ENCODE data around the gene TM9SF2. TPM values are rescaled to one million over a fixed set of nuclear protein-coding genes. Genes with fewer than 3 reads are reported as not detected.

The TM9SF2 gene
- total RNA-seq, 1 experiment from 2014 or later: 84.6 TPM

DNA sequence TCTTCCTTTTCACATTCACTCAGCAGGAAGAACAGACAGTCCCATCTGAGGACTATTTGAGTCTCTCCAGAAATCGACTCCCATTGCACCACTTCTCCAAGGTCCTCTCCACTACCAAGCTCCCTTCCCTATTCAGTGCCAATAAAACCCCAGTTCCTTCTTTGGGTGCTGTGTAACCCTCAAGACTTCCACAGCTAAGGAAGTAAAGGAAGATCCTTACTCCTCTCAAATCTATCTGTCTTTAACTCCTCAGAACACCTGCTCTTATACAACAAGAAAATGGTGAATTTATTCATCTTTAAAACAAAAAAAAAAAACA lies 29.2 kb upstream of the TM9SF2 start:
- H3K9me3 ChIP-seq (ENCODE audit: low read length): no peaks in the 10 kb centered on the region
- H3K9me2 ChIP-seq (replicated peaks; ENCODE audit: low read length): no peaks in the 10 kb centered on the region
- H3K27ac ChIP-seq (ENCODE audit: low read length): no peak overlapping the region
- intact Hi-C loops (cut with micrococcal nuclease): no loop called here
- peaks cover 29% of the 10 kb centered on the region for H3K4me1 ChIP-seq (ENCODE audit: insufficient read depth, low read length)
- ChIA-PET CTCF (no interaction called here), POLR2A (ENCODE audit: unreplicated experiment) (no interaction called here)
- H4K20me1 ChIP-seq (ENCODE audit: low read length): no peaks in the 10 kb centered on the region
- no TSS peak for BruUV-seq (replicated peaks)
- no peak overlapping the region for H3K9ac ChIP-seq (ENCODE audit: low read length)
- DNase-seq: no peak
- ATAC-seq: no peak
- no peaks in the 10 kb centered on the region for H3F3A ChIP-seq (ENCODE audit: low read length, unreplicated experiment)
- H3K27me3 ChIP-seq (ENCODE audit: low read length): no peaks in the 10 kb centered on the region
- no peak overlapping the region for H2AFZ ChIP-seq (ENCODE audit: low read length)
- no peak overlapping the region for H3K4me2 ChIP-seq (ENCODE audit: low read length)
- H3K79me2 ChIP-seq (ENCODE audit: low read length): no peaks in the 10 kb centered on the region
- no peak overlapping the region for H3K4me3 ChIP-seq (ENCODE audit: low read length)
- H3K36me3 ChIP-seq (ENCODE audit: low read depth, low read length): no peaks in the 10 kb centered on the region
- TF ChIP-seq, protein P1, sequence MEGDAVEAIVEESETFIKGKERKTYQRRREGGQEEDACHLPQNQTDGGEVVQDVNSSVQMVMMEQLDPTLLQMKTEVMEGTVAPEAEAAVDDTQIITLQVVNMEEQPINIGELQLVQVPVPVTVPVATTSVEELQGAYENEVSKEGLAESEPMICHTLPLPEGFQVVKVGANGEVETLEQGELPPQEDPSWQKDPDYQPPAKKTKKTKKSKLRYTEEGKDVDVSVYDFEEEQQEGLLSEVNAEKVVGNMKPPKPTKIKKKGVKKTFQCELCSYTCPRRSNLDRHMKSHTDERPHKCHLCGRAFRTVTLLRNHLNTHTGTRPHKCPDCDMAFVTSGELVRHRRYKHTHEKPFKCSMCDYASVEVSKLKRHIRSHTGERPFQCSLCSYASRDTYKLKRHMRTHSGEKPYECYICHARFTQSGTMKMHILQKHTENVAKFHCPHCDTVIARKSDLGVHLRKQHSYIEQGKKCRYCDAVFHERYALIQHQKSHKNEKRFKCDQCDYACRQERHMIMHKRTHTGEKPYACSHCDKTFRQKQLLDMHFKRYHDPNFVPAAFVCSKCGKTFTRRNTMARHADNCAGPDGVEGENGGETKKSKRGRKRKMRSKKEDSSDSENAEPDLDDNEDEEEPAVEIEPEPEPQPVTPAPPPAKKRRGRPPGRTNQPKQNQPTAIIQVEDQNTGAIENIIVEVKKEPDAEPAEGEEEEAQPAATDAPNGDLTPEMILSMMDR (conservative IDR thresholded peaks at IDR 0.05; ENCODE audit: low read depth, low read length): no peak
- TF ChIP-seq EZH2phosphoT487 (IDR thresholded peaks at IDR 0.05; ENCODE audit: borderline replicate concordance, low read length): no peak
- no peak for TF ChIP-seq EZH2 (IDR thresholded peaks at IDR 0.05; ENCODE audit: low read length, unreplicated experiment)

DNA sequence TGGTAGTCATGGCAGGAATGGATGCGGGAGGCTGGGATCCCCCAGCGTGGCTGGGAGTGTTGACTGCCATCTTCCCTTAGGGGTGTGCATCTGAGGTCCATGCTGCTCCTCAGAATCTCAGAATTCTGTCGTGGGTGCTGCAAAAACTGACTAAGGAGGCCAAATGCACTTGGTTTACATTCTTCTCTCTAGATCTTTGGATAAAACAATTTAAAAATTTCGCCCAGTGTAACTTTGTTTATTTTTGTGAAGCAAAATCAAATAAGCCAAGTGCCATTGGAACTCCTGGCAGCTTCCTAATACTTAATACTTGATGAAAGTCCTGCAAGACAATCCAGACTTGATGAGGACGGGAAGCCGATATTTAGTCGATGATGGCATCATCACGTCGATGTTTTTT lies 27.8 kb upstream of the TM9SF2 start:
- ATAC-seq (no peak), DNase-seq (no peak)
- intact Hi-C loops (cut with micrococcal nuclease): no loop called here
- no peaks in the 10 kb centered on the region for H3K36me3 ChIP-seq (ENCODE audit: low read depth, low read length)
- TF ChIP-seq EZH2phosphoT487 (IDR thresholded peaks at IDR 0.05; ENCODE audit: borderline replicate concordance, low read length) (no peak), EZH2 (IDR thresholded peaks at IDR 0.05; ENCODE audit: low read length, unreplicated experiment) (no peak)
- TF ChIP-seq, protein P1 (conservative IDR thresholded peaks at IDR 0.05; ENCODE audit: low read depth, low read length): no peak
- no TSS peak for BruUV-seq (replicated peaks)
- no peak overlapping the region for H3K27ac ChIP-seq (ENCODE audit: low read length)
- no peaks in the 10 kb centered on the region for H3K9me3 ChIP-seq (ENCODE audit: low read length)
- H3F3A ChIP-seq (ENCODE audit: low read length, unreplicated experiment): no peaks in the 10 kb centered on the region
- H3K4me2 ChIP-seq (ENCODE audit: low read length): no peak overlapping the region
- POLR2A ChIA-PET (ENCODE audit: unreplicated experiment): no interaction called here
- H4K20me1 ChIP-seq (ENCODE audit: low read length): no peaks in the 10 kb centered on the region
- H3K27me3 ChIP-seq (ENCODE audit: low read length): no peaks in the 10 kb centered on the region
- no peak overlapping the region for H2AFZ ChIP-seq (ENCODE audit: low read length)
- H3K79me2 ChIP-seq (ENCODE audit: low read length): no peaks in the 10 kb centered on the region
- no peaks in the 10 kb centered on the region for H3K9me2 ChIP-seq (replicated peaks; ENCODE audit: low read length)
- CTCF ChIA-PET: interaction anchor here (0.6 kb wide), 1 partner anchor 1731 kb away, joined by 3 read pairs; no protein-coding TSS in a partner anchor
- peaks cover 18% of the 10 kb centered on the region for H3K4me1 ChIP-seq (ENCODE audit: insufficient read depth, low read length)
- H3K9ac ChIP-seq (ENCODE audit: low read length): no peak overlapping the region
- H3K4me3 ChIP-seq (ENCODE audit: low read length): no peak overlapping the region

- intact Hi-C loops (cut with micrococcal nuclease): no loop called here
- ATAC-seq: no peak
- CTCF ChIA-PET: interaction anchor here (0.7 kb wide), 1 partner anchor 9 kb away, joined by 8 read pairs; no protein-coding TSS in a partner anchor
Measured at GRCh38 chr13:99476648-99477047, 24.6 kb upstream of the TM9SF2 start.

More at GRCh38 chr13:99476648-99477047, 24.6 kb upstream of the TM9SF2 start:
- no TSS peak for BruUV-seq (replicated peaks)
- H3K4me1 ChIP-seq (ENCODE audit: insufficient read depth, low read length): peaks cover 2% of the 10 kb centered on the region; the same call in 1 of the 2 replicates
- no peaks in the 10 kb centered on the region for H3F3A ChIP-seq (ENCODE audit: low read length, unreplicated experiment)
- H3K9me2 ChIP-seq (replicated peaks; ENCODE audit: low read length): no peaks in the 10 kb centered on the region
- TF ChIP-seq EZH2 (IDR thresholded peaks at IDR 0.05; ENCODE audit: low read length, unreplicated experiment) (no peak), EZH2phosphoT487 (IDR thresholded peaks at IDR 0.05; ENCODE audit: borderline replicate concordance, low read length) (no peak)
- TF ChIP-seq, protein P1 (conservative IDR thresholded peaks at IDR 0.05; ENCODE audit: low read depth, low read length): no peak
- no peak overlapping the region for H3K27ac ChIP-seq (ENCODE audit: low read length)
- no peaks in the 10 kb centered on the region for H3K79me2 ChIP-seq (ENCODE audit: low read length)
- H3K27me3 ChIP-seq (ENCODE audit: low read length): no peaks in the 10 kb centered on the region
- no peak overlapping the region for H2AFZ ChIP-seq (ENCODE audit: low read length)
- DNase-seq: no peak
- H3K36me3 ChIP-seq (ENCODE audit: low read depth, low read length): no peaks in the 10 kb centered on the region
- no peak overlapping the region for H3K9ac ChIP-seq (ENCODE audit: low read length)
- no peaks in the 10 kb centered on the region for H4K20me1 ChIP-seq (ENCODE audit: low read length)
- H3K9me3 ChIP-seq (ENCODE audit: low read length): no peaks in the 10 kb centered on the region
- no peak overlapping the region for H3K4me3 ChIP-seq (ENCODE audit: low read length)
- H3K4me2 ChIP-seq (ENCODE audit: low read length): no peak overlapping the region
- POLR2A ChIA-PET (ENCODE audit: unreplicated experiment): no interaction called here

Measured in PC-3 (cell line).